ENCODE measurements around the gene DCST2. TPM values are rescaled to one million over a fixed set of nuclear protein-coding genes. Genes with fewer than 3 reads are reported as not detected.

Gene DCST2
- total RNA-seq, 1 donor from 2014 or later, result under 0.01 TPM

DNA sequence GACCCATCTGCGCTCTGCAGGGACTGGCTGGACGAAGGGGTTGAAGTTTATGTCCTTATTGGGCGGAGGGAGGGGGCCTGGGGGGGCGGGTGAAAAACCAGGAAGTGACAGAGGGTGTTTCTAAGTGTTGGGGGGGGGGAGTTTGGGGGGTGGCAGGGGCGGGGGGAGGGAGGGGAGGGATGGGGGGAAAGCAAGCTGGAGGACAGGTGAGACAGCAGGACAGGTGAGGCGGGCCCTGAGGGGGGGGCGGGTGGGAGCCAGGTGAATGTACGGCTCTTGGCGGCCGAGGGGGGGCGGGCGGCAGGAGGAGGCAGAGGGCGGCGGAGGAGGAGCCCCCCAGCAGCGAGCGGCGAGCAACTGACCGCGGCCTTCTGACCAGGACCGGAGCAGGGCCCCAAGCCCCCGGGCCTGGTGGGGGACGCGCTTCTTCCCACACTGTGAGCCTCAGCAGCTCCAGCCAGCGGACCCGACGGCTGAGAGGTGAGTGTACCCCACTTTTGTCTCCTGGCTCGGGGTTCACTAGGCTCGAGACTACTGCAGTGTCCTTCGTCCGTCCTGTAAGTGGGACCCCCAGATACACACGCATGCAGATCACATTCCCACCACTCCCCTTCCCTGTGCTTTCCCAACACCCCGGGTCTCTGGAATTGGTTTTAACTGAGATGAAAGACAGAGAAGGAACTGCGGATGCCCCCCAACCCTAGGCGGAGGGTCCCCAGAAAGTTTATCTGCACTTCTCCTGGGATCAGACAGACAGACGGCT lies 30.9 kb downstream of the DCST2 start, which contains the start of gene ZBTB7B:
TSS of gene ZBTB7B (plus strand) at position 339 of the 763 bp plus-strand sequence. CDS start 11,859 bp downstream, outside the sequence.
- H3K36me3 ChIP-seq (ENCODE audit: control insufficient read depth, insufficient read depth, low read length), result peaks cover 21% of the 10 kb centered on the region
- TF ChIP-seq, protein P1, sequence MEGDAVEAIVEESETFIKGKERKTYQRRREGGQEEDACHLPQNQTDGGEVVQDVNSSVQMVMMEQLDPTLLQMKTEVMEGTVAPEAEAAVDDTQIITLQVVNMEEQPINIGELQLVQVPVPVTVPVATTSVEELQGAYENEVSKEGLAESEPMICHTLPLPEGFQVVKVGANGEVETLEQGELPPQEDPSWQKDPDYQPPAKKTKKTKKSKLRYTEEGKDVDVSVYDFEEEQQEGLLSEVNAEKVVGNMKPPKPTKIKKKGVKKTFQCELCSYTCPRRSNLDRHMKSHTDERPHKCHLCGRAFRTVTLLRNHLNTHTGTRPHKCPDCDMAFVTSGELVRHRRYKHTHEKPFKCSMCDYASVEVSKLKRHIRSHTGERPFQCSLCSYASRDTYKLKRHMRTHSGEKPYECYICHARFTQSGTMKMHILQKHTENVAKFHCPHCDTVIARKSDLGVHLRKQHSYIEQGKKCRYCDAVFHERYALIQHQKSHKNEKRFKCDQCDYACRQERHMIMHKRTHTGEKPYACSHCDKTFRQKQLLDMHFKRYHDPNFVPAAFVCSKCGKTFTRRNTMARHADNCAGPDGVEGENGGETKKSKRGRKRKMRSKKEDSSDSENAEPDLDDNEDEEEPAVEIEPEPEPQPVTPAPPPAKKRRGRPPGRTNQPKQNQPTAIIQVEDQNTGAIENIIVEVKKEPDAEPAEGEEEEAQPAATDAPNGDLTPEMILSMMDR (IDR thresholded peaks at IDR 0.05; ENCODE audit: insufficient read depth, low read length, severe bottlenecking), result no peak
- H3K27me3 ChIP-seq (ENCODE audit: control insufficient read depth, insufficient read depth, low read length), result no peaks in the 10 kb centered on the region
- no peak for DNase-seq (ENCODE audit: low read depth)
- H3K4me3 ChIP-seq (ENCODE audit: low read depth, low read length), result peak within 1 kb of the TSS; percentile 96
- no peak for FAIRE-seq

GRCh38 chr1:155001675-155002463 lies 31.7 kb downstream of the DCST2 start:
- DNase-seq (ENCODE audit: low read depth) (peak; percentile 94), FAIRE-seq (no peak)

GRCh38 chr1:155001425-155001674 lies 32.2 kb downstream of the DCST2 start:
- TF ChIP-seq, protein P1 (IDR thresholded peaks at IDR 0.05; ENCODE audit: insufficient read depth, low read length, severe bottlenecking), result no peak
- Histone ChIP-seq H3K4me3 (ENCODE audit: low read depth, low read length) (peak overlapping the region; percentile 96), H3K36me3 (ENCODE audit: control insufficient read depth, insufficient read depth, low read length) (peaks cover 11% of the 10 kb centered on the region), H3K27me3 (ENCODE audit: control insufficient read depth, insufficient read depth, low read length) (no peaks in the 10 kb centered on the region)
- DNase-seq (ENCODE audit: low read depth) (no peak), FAIRE-seq (no peak)

More at GRCh38 chr1:155001675-155002463, 31.7 kb downstream of the DCST2 start:
- Histone ChIP-seq H3K4me3 (ENCODE audit: low read depth, low read length) (peak overlapping the region; percentile 96), H3K36me3 (ENCODE audit: control insufficient read depth, insufficient read depth, low read length) (peaks cover 16% of the 10 kb centered on the region), H3K27me3 (ENCODE audit: control insufficient read depth, insufficient read depth, low read length) (no peaks in the 10 kb centered on the region)
- TF ChIP-seq, protein P1 (IDR thresholded peaks at IDR 0.05; ENCODE audit: insufficient read depth, low read length, severe bottlenecking), result peak; percentile 32

- Histone ChIP-seq H3K27me3 (ENCODE audit: control insufficient read depth, insufficient read depth, low read length) (no peaks in the 10 kb centered on the region), H3K4me3 (ENCODE audit: low read depth, low read length) (peak overlapping the region; percentile 96), H3K36me3 (ENCODE audit: control insufficient read depth, insufficient read depth, low read length) (peaks cover 8% of the 10 kb centered on the region)
- TF ChIP-seq, protein P1 (IDR thresholded peaks at IDR 0.05; ENCODE audit: insufficient read depth, low read length, severe bottlenecking), result peak; percentile 10
- FAIRE-seq (no peak), DNase-seq (ENCODE audit: low read depth) (peak; percentile 80)
Measured at GRCh38 chr1:155000726-155001424, 32.7 kb downstream of the DCST2 start.

DNA sequence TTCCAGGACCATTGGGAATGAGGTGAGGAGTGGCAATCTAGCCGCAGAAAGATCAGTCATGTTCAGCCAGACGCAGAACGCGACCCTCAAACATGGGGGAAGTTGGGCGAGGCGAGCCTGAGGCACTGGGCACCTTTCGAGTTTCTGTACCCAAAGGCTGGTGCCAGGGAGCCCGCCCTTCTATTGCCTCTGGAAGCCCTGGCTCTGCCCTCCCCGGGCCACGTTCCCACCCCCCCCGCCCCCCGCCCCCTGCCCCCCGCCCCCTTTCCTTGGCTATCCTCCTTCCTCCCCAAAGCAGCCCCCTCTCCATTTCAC lies 33.2 kb downstream of the DCST2 start:
- H3K36me3 ChIP-seq (ENCODE audit: control insufficient read depth, insufficient read depth, low read length), result peaks cover 6% of the 10 kb centered on the region
- H3K27me3 ChIP-seq (ENCODE audit: control insufficient read depth, insufficient read depth, low read length), result no peaks in the 10 kb centered on the region
- H3K4me3 ChIP-seq (ENCODE audit: low read depth, low read length), result peak overlapping the region; percentile 96
- FAIRE-seq, result no peak
- TF ChIP-seq, protein P1 (IDR thresholded peaks at IDR 0.05; ENCODE audit: insufficient read depth, low read length, severe bottlenecking), result no peak
- no peak for DNase-seq (ENCODE audit: low read depth)

All from bronchial epithelial cell (primary cell).